SK-N-MC (cell line): Measurements from ENCODE around the gene RHOA.

Experiments used
- EZH2 ChIP-seq: fragments of 200-600 bp; sonication (generic); IDR thresholded peaks from one replicate; pipeline ENCODE4 v1.6.1; 2017; ENCODE audit warnings: antibody characterized with exemption
- POLR2AphosphoS5 ChIP-seq: IDR thresholded peaks from 2 replicates; pipeline ENCODE4 v1.6.1; 2012; ENCODE audit warnings: mild to moderate bottlenecking, low read depth, low read length, borderline replicate concordance

GRCh38 chr3:49389297-49389696, 22.5 kb downstream of the RHOA start:
- TF ChIP-seq POLR2AphosphoS5: no peak
- no peak for TF ChIP-seq EZH2
